IMR-90 (cell line): ENCODE data around the gene ASNSD1. TPM values are rescaled to one million over a fixed set of nuclear protein-coding genes. Genes with fewer than 3 reads are reported as not detected.
"Not testable (repeated sequence)": the region's sequence is repeated elsewhere in the genome, so short reads cannot be mapped to it uniquely, and the experiment has no call there.

ENCODE experiments used
- ATAC-seq: fragments of 200-7000 bp; cut with Tn5 transposase; 2 replicates; pipeline ENCODE4 v1.9.1; 2020; ENCODE audit warnings: low read depth, mild to moderate bottlenecking, moderate library complexity
- BruUV-seq: library from RNA; stranded (reverse); fragments of 400-500 nt; replicated peaks from 2 replicates; lab custom pipeline; 2021; lab: Mats Ljungman, UMichigan
- CTCF ChIA-PET: fragments of 300-600 bp; formaldehyde crosslinking; extraction: SDS; loops from one replicate; lab custom pipeline; 2021; ENCODE audit warnings: antibody characterized with exemption; lab: Yijun Ruan, JAX
- POLR2A ChIA-PET: fragments of 300-600 bp; sonication (Branson Sonifier 250); formaldehyde crosslinking; loops from one replicate; lab custom pipeline; 2022; ENCODE audit warnings: antibody characterized with exemption; ENCODE audit not compliant: unreplicated experiment; lab: Charles Lee
- DNase-seq: peaks from one replicate; pipeline ENCODE4 v3.0.0; 2013
- H2AFZ ChIP-seq: replicated peaks from 2 replicates; pipeline ENCODE3; 2013; ENCODE audit warnings: low read length, mild to moderate bottlenecking; ENCODE audit not compliant: poor library complexity
- H2AK5ac ChIP-seq: 2 replicates; pipeline ENCODE4 v1.6.1; 2013; ENCODE audit warnings: low read depth, low read length, inconsistent platforms
- H2AK9ac ChIP-seq: replicated peaks from 2 replicates; pipeline ENCODE3; 2013; ENCODE audit warnings: mild to moderate bottlenecking, low read depth, low read length, moderate library complexity; ENCODE audit not compliant: poor library complexity
- H2BK120ac ChIP-seq: 2 replicates; pipeline ENCODE4 v1.6.1; 2013; ENCODE audit warnings: low read depth, low read length, inconsistent platforms
- H2BK15ac ChIP-seq: 3 replicates; pipeline ENCODE4 v1.6.1; 2013; ENCODE audit warnings: low read depth, low read length, inconsistent platforms
- H2BK20ac ChIP-seq: 2 replicates; pipeline ENCODE4 v1.6.1; 2013; ENCODE audit warnings: low read depth, mild to moderate bottlenecking, inconsistent platforms, low read length, moderate library complexity
- H2BK5ac ChIP-seq: 2 replicates; pipeline ENCODE4 v1.6.1; 2013; ENCODE audit warnings: mild to moderate bottlenecking, low read depth, low read length, inconsistent platforms; ENCODE audit not compliant: poor library complexity, severe bottlenecking
- H3K14ac ChIP-seq: replicated peaks from 2 replicates; pipeline ENCODE4 v1.6.1; 2013; ENCODE audit warnings: low read depth, low read length, inconsistent platforms
- H3K18ac ChIP-seq: 2 replicates; pipeline ENCODE4 v1.6.1; 2013; ENCODE audit warnings: low read depth, low read length, control low read depth
- H3K23ac ChIP-seq: 2 replicates; pipeline ENCODE4 v1.6.1; 2013; ENCODE audit warnings: low read depth, low read length, inconsistent platforms
- H3K27ac ChIP-seq: 2 replicates; pipeline ENCODE4 v1.5.1; 2013; ENCODE audit warnings: mild to moderate bottlenecking, control low read depth, low read length; ENCODE audit not compliant: insufficient read depth
- H3K27me3 ChIP-seq: 2 replicates; pipeline ENCODE4 v1.6.1; 2013; ENCODE audit warnings: low read length; ENCODE audit not compliant: control insufficient read depth, insufficient read depth
- H3K36me3 ChIP-seq: 2 replicates; pipeline ENCODE4 v1.6.1; 2013; ENCODE audit warnings: low read length, mixed read lengths; ENCODE audit not compliant: control insufficient read depth, insufficient read depth
- H3K4ac ChIP-seq: 2 replicates; pipeline ENCODE4 v1.6.1; 2013; ENCODE audit warnings: low read depth, low read length, inconsistent platforms
- H3K4me1 ChIP-seq: 2 replicates; pipeline ENCODE4 v1.6.1; 2013; ENCODE audit warnings: low read length, mixed read lengths; ENCODE audit not compliant: control insufficient read depth, insufficient read depth
- H3K4me2 ChIP-seq: 2 replicates; pipeline ENCODE4 v1.6.1; 2013; ENCODE audit warnings: low read depth, mild to moderate bottlenecking, control low read depth, low read length, moderate library complexity
- H3K4me3 ChIP-seq: 2 replicates; pipeline ENCODE4 v1.5.1; 2013; ENCODE audit warnings: low read depth, mild to moderate bottlenecking, control low read depth, low read length, moderate library complexity; ENCODE audit not compliant: insufficient read depth
- H3K56ac ChIP-seq: 2 replicates; pipeline ENCODE4 v1.6.1; 2013; ENCODE audit warnings: low read length, inconsistent platforms; ENCODE audit not compliant: insufficient read depth; ENCODE audit errors: extremely low read depth
- H3K79me1 ChIP-seq, 2 experiments: 2 replicates each; pipeline ENCODE4 v1.6.1; 2013; ENCODE audit warnings: low read length in 2 of 2, inconsistent platforms in 1 of 2, low read depth in 1 of 2
- H3K9ac ChIP-seq: 2 replicates; pipeline ENCODE4 v1.6.1; 2013; ENCODE audit warnings: low read depth, low read length, control low read depth
- H3K9me1 ChIP-seq: 2 replicates; pipeline ENCODE4 v1.6.1; 2013; ENCODE audit warnings: low read length, inconsistent platforms; ENCODE audit not compliant: insufficient read depth
- H3K9me3 ChIP-seq: 2 replicates; pipeline ENCODE4 v1.6.1; 2013; ENCODE audit warnings: low read length; ENCODE audit not compliant: control insufficient read depth, insufficient read depth
- H4K20me1 ChIP-seq: 2 replicates; pipeline ENCODE4 v1.6.1; 2013; ENCODE audit warnings: low read length, inconsistent platforms; ENCODE audit not compliant: insufficient read depth
- H4K5ac ChIP-seq: 2 replicates; pipeline ENCODE4 v1.6.1; 2013; ENCODE audit warnings: mild to moderate bottlenecking, low read depth, low read length, control low read depth
- H4K8ac ChIP-seq, 2 experiments: 2 replicates each; pipeline ENCODE4 v1.6.1; 2013; ENCODE audit warnings: low read depth in 2 of 2, low read length in 2 of 2, control low read depth in 1 of 2, inconsistent platforms in 1 of 2
- H4K91ac ChIP-seq: 2 replicates; pipeline ENCODE4 v1.6.1; 2013; ENCODE audit warnings: low read depth, low read length, inconsistent platforms; ENCODE audit not compliant: insufficient read depth
- MAFK ChIP-seq: IDR thresholded peaks from 2 replicates; pipeline ENCODE4 v1.6.1; 2012; ENCODE audit warnings: low read depth, low read length, improper control_type of control experiment
- WGBS, 2 experiments: methylation state at CpG; one replicate each; pipeline versions ENCODE4 v1.1.5 to v1.1.7; 2013; ENCODE audit warnings: missing lambda C conversion rate in 2 of 2; ENCODE audit not compliant: insufficient read length in 1 of 2; ENCODE audit errors: extremely low coverage in 2 of 2; 5-methylcytosine and 5-hydroxymethylcytosine counted together
- dilution Hi-C: fragments of 300-500 bp; cut with HindIII; formaldehyde crosslinking; loops from one replicate; pipeline ENCODE4 v1.14.3; 2018; ENCODE audit warnings: low sequenced_read_pairs; ENCODE audit not compliant: unreplicated experiment
- in situ Hi-C: fragments of 300-500 bp; cut with MboI; formaldehyde crosslinking; loops from 3 replicates; pipeline ENCODE4 v1.14.3; 2019; ENCODE audit warnings: low sequenced_read_pairs, inconsistent platforms, mixed read lengths
- intact Hi-C: fragments of 100-400 bp; cut with micrococcal nuclease; formaldehyde crosslinking; loops from 2 replicates; pipeline ENCODE4 v1.10.0; 2022
- polyA plus RNA-seq, 3 experiments: library from polyadenylated mRNA; depleted of rRNA; stranded (reverse); fragments of >200 nt; gene quantifications; 2 replicates each; pipeline ENCODE4 v1.2.3, GENCODE V29; 2012; ENCODE audit warnings: low replicate concordance in 1 of 3
- total RNA-seq: library from RNA; depleted of rRNA; stranded (reverse); fragments of >200 nt; gene quantifications from 2 replicates; pipeline ENCODE4 v1.2.3, GENCODE V29; 2012

ASNSD1 gene
- total and polyA plus RNA-seq, 2 of the 4 experiments (the other 2 are of a cell fraction) = 29.1 to 35.7 TPM

- H3K23ac ChIP-seq, dilution Hi-C loops, H3K56ac ChIP-seq, H3K9ac ChIP-seq, H2BK20ac ChIP-seq, H4K8ac ChIP-seq, H3K4me3 ChIP-seq, H3K4me2 ChIP-seq, H3K79me1 ChIP-seq, H4K20me1 ChIP-seq, H3K4ac ChIP-seq, CTCF ChIA-PET, H3K18ac ChIP-seq, ATAC-seq, H2AK5ac ChIP-seq, BruUV-seq, DNase-seq, H2BK120ac ChIP-seq, H4K5ac ChIP-seq, H2BK15ac ChIP-seq, in situ Hi-C loops, intact Hi-C loops, H3K9me3 ChIP-seq, H3K9me1 ChIP-seq, H2AK9ac ChIP-seq, H2AFZ ChIP-seq, H3K27me3 ChIP-seq, H2BK5ac ChIP-seq, H4K91ac ChIP-seq, H3K36me3 ChIP-seq, H3K14ac ChIP-seq, H3K4me1 ChIP-seq, H3K27ac ChIP-seq, POLR2A ChIA-PET: not testable (repeated sequence)
- no CpG with 5 or more reads among the region's 1 CpG for WGBS, 2 experiments
- peak; percentile 68 for TF ChIP-seq MAFK
These were observed 26.5 kb downstream of the ASNSD1 start for GRCh38 chr2:189687796-189688195.
